Lower lobe of right lung (tissue), 2 donors: ENCODE data around the gene C5. TPM values are rescaled to one million over a fixed set of nuclear protein-coding genes. Genes with fewer than 3 reads are reported as not detected.

ENCODE experiments used
- ATAC-seq, 2 donors: fragments of 200-7000 bp; cut with Tn5 transposase; one replicate each; pipeline ENCODE4 v1.9.1; 2020 to 2022; ENCODE audit warnings: mild to moderate bottlenecking in 2 of 2, moderate library complexity in 2 of 2
- DNase-seq: peaks from one replicate; pipeline ENCODE4 v3.0.0-alpha.2; 2020
- H3K27ac ChIP-seq: fragments of 200-600 bp; one replicate; pipeline ENCODE4 v1.8.0; 2022
- H3K27me3 ChIP-seq: fragments of 200-600 bp; one replicate; pipeline ENCODE4 v1.8.0; 2022; ENCODE audit warnings: low read depth
- H3K36me3 ChIP-seq: fragments of 200-600 bp; one replicate; pipeline ENCODE4 v1.8.0; 2022; ENCODE audit warnings: mild to moderate bottlenecking
- H3K4me1 ChIP-seq: fragments of 200-600 bp; one replicate; pipeline ENCODE4 v1.8.0; 2022
- H3K4me3 ChIP-seq: fragments of 200-600 bp; one replicate; pipeline ENCODE4 v1.8.0; 2022; ENCODE audit warnings: mild to moderate bottlenecking
- H3K9me3 ChIP-seq: fragments of 200-600 bp; one replicate; pipeline ENCODE4 v1.8.0; 2022
- intact Hi-C: fragments of 100-400 bp; cut with DNase I; formaldehyde crosslinking; loops from one replicate; pipeline ENCODE4 v1.11.0; 2022
- total RNA-seq: library from RNA; stranded (reverse); fragmentation: NEBNext Ultra II Directional; extraction: Animal tissue kit (Norgen Biotek cat#: 25700); gene quantifications from one replicate; pipeline ENCODE4 v1.2.1, GENCODE V29; 2021
- TF ChIP-seq, protein P1 (sequence below): fragments of 200-600 bp; IDR thresholded peaks from one replicate; pipeline ENCODE4 v1.8.0; 2022; ENCODE audit warnings: antibody characterized with exemption, mild to moderate bottlenecking
- donor health status: DM: no; HTN: yes; CAD: no; lungs with severe emphysema.

C5 gene
- total RNA-seq, 1 donor from 2014 or later = 22.1 TPM

DNA sequence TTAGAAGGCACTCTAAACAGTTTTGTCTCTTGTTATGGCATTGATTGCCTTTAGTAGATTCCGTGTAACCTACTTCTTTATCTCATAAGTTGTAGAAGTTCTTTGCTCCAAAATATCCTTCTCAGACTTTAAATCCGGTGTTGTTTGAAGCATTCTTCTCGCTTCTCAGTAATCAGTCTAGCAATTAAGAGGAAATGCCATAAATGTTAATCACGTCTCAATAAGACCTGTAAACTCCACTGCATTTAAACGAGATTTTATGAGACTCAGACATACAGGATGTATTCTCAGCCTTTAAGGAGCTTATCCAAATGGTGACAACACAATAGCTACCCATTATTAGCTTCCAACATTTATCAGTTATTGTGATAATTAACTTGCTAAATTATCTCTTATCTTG lies 7.7 kb upstream of the C5 start:
- Histone ChIP-seq H3K9me3 (no peaks in the 10 kb centered on the region), H3K27me3 (no peaks in the 10 kb centered on the region), H3K36me3 (no peaks in the 10 kb centered on the region), H3K27ac (no peak overlapping the region), H3K4me3 (no peak overlapping the region), H3K4me1 (peaks cover 6% of the 10 kb centered on the region)
- ATAC-seq = no peak
- intact Hi-C loops = no loop called here
- DNase-seq = no peak
- TF ChIP-seq, protein P1, sequence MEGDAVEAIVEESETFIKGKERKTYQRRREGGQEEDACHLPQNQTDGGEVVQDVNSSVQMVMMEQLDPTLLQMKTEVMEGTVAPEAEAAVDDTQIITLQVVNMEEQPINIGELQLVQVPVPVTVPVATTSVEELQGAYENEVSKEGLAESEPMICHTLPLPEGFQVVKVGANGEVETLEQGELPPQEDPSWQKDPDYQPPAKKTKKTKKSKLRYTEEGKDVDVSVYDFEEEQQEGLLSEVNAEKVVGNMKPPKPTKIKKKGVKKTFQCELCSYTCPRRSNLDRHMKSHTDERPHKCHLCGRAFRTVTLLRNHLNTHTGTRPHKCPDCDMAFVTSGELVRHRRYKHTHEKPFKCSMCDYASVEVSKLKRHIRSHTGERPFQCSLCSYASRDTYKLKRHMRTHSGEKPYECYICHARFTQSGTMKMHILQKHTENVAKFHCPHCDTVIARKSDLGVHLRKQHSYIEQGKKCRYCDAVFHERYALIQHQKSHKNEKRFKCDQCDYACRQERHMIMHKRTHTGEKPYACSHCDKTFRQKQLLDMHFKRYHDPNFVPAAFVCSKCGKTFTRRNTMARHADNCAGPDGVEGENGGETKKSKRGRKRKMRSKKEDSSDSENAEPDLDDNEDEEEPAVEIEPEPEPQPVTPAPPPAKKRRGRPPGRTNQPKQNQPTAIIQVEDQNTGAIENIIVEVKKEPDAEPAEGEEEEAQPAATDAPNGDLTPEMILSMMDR = no peak

DNA sequence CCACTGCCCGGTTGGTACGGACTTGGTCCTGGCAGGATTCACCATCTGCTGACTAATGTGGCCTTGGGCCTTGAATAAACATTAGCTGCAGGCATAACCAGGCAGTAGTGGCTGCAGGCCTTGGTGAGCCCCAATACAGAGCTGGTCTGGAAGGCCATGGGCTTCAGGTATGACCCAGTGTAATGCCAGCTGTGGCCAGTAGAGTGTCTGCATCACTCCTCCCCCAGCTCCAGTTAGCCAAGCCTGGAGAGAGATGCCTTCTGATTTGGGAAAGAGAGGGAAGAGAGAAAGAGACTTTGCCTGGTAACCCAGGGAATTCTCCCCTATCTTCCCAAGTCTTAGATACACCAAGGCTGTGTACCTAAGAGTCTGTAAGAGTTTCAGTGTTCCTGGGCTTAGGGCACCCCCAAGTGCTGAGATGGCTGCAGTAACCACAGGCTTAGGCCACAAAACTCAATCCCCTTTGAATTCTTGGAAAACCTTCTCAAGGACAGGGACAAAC lies 5.6 kb upstream of the C5 start:
- H3K4me1 ChIP-seq = peaks cover 6% of the 10 kb centered on the region
- no peaks in the 10 kb centered on the region for H3K36me3 ChIP-seq
- no peaks in the 10 kb centered on the region for H3K9me3 ChIP-seq
- ATAC-seq (peak; percentile 39 to 53), DNase-seq (no peak)
- intact Hi-C loops = no loop called here
- no peak overlapping the region for H3K27ac ChIP-seq
- H3K4me3 ChIP-seq = no peak overlapping the region
- no peaks in the 10 kb centered on the region for H3K27me3 ChIP-seq
- TF ChIP-seq, protein P1 = peak; percentile 32

DNA sequence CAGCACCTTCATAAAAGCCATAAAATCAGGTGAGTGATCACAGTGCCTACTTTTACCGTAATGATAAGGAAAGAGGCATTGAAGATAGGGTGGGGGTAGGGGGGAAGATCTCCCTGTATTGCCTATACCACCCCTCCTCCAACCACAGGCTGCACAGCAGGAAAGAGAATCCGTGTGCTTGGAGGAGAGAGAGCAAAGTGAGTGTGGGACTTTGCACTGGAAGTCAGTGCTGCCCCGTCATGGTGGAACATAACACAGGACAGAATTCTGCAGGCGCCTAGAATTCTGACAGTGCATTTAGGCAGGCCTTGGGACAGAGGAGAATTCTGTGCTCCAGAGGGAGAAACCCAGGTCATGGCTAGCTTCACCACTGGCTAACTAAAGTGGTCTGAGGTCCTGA lies 3.5 kb upstream of the C5 start:
- ATAC-seq (no peak), DNase-seq (no peak)
- Histone ChIP-seq H3K4me1 (no peaks in the 10 kb centered on the region), H3K9me3 (no peaks in the 10 kb centered on the region), H3K4me3 (no peak overlapping the region), H3K36me3 (no peaks in the 10 kb centered on the region), H3K27ac (no peak overlapping the region), H3K27me3 (no peaks in the 10 kb centered on the region)
- intact Hi-C loops = no loop called here
- TF ChIP-seq, protein P1 = no peak

DNA sequence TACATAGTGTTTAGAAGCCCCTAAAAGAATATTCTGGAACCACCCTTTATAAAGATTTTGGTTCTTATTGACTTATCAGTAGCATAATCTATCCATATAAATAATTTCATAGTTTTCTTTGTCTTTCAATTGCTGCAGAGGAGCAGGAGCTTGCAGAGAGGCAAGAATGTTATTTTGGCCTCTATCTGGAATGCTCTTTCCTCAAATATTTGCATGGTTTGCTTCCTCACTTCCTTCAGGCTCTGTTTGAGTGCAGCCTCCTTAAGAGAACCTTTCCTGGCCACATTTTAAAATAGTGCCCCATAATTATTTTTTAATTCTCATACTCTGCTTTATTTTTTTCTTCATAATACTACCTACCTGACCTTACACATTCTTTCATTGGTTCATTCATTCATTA lies 1.5 kb downstream of the C5 start:
- Histone ChIP-seq H3K27me3 (no peaks in the 10 kb centered on the region), H3K4me3 (no peak overlapping the region), H3K36me3 (no peaks in the 10 kb centered on the region), H3K4me1 (no peaks in the 10 kb centered on the region), H3K9me3 (no peaks in the 10 kb centered on the region), H3K27ac (no peak overlapping the region)
- ATAC-seq (peak in 1 of 2 donors; percentile 57), DNase-seq (no peak)
- TF ChIP-seq, protein P1 = no peak
- intact Hi-C loops = no loop called here

DNA sequence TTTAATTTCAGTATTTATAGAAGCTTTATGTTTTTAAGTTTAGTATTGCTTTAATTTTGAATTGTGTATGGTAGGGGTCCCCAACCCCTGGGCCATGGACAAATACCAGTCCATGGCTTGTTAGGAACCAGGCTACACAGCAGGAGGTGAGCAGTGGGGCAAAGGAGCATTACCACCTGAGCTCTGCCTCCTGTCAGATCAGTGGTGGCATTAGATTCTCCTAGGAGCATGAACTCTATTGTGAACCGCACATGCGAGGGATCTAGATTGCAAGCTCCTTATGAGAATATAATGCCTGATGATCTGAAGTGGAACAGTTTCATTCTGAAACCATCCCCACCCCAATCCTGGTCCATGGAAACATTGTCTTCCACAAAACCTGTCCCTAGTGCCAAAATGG lies 1.9 kb downstream of the C5 start:
- H3K4me3 ChIP-seq = no peak overlapping the region
- H3K27ac ChIP-seq = no peak overlapping the region
- H3K36me3 ChIP-seq = no peaks in the 10 kb centered on the region
- H3K27me3 ChIP-seq = no peaks in the 10 kb centered on the region
- H3K4me1 ChIP-seq = no peaks in the 10 kb centered on the region
- intact Hi-C loops = no loop called here
- no peak for DNase-seq
- ATAC-seq = peak in 1 of 2 donors; percentile 39
- no peaks in the 10 kb centered on the region for H3K9me3 ChIP-seq
- TF ChIP-seq, protein P1 = no peak

DNA sequence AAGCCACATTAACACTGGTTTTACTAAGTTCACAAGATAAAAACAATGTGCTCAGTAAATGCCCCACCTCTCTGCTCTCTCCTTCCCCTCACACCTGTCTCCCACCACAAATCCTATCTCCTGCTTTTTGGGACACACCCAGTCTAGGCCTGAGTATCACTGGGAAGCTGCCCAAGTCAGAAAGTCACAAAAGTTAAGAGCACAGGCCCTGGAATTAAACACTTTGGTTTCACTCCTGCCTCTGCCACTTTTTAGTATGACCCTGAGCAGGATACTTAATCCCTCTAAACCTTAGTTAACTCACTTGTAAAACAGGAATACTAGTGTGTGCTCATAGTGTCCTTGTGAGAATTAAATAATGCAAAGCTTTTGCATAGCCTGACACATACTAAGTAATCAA lies 11.3 kb downstream of the C5 start:
- Histone ChIP-seq H3K9me3 (no peaks in the 10 kb centered on the region), H3K27ac (no peak overlapping the region), H3K4me3 (no peak overlapping the region), H3K4me1 (no peaks in the 10 kb centered on the region), H3K36me3 (no peaks in the 10 kb centered on the region), H3K27me3 (no peaks in the 10 kb centered on the region)
- intact Hi-C loops = no loop called here
- ATAC-seq (no peak), DNase-seq (no peak)
- TF ChIP-seq, protein P1 = no peak
